22Rv1 (cell line): ENCODE measurements around the gene WSCD2.

ENCODE experiments used
- CTCF ChIP-seq: fragments of 450-650 bp; IDR thresholded peaks from 2 replicates; pipeline ENCODE4 v1.5.1; 2017; ENCODE audit warnings: mild to moderate bottlenecking
- ZFX ChIP-seq: fragments of 450-650 bp; IDR thresholded peaks from 2 replicates; pipeline ENCODE4 v1.6.1; 2017; ENCODE audit warnings: antibody characterized with exemption, borderline replicate concordance

DNA sequence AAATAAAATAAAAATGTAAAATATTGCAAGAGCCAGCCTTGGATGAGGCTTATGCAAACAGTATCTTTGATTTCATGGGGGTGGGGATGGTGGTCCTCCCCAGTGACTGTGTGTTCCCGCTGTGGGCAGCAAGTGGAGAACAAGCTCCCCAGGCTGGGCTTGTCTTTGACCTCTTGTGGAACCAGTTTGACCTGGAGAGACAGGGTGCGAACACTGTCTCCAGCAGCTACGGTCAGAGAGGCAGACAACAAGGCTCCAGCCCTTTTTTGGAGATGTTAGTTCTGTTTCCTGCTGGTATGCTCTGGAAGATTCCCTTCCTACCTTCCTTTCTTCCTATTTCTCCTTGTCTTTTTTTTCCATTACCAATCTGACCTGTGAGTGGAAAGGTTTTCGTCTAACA is 21.8 kb upstream of the WSCD2 start:
- TF ChIP-seq CTCF = no peak
- no peak for TF ChIP-seq ZFX
